Activated naive CD8-positive, alpha-beta T cell treated with anti-CD3 and anti-CD28 coated beads, Interleukin-2, amount 50 U/mL, for 24 hours (primary cell): ENCODE measurements around the gene BCAR3.

Experiments
- ATAC-seq: fragments of 150-1000 bp; cut with Tn5 transposase; one replicate; pipeline ENCODE4 v1.10.0; 2021
- DNase-seq: peaks from one replicate; pipeline ENCODE4 v3.0.0; 2021
- H3K27ac Mint-ChIP-seq: one replicate; pipeline ENCODE4 v1.8.0; 2021; ENCODE audit warnings: mild to moderate bottlenecking, mixed read lengths
- H3K27me3 Mint-ChIP-seq: one replicate; pipeline ENCODE4 v1.8.0; 2021; ENCODE audit warnings: mixed read lengths
- H3K36me3 Mint-ChIP-seq: one replicate; pipeline ENCODE4 v1.8.0; 2021; ENCODE audit warnings: low read depth, mixed read lengths
- H3K4me1 Mint-ChIP-seq: one replicate; pipeline ENCODE4 v1.8.0; 2021; ENCODE audit warnings: mixed read lengths
- H3K4me3 Mint-ChIP-seq: one replicate; pipeline ENCODE4 v1.8.0; 2021; ENCODE audit warnings: mild to moderate bottlenecking, moderate library complexity, mixed read lengths
- H3K9me3 Mint-ChIP-seq: one replicate; pipeline ENCODE4 v1.8.0; 2021; ENCODE audit warnings: mixed read lengths

BCAR3 gene

GRCh38 chr1:93531193-93531592 is 150.4 kb downstream of the BCAR3 start:
- H3K36me3 Mint-ChIP-seq = no peaks in the 10 kb centered on the region
- no peak overlapping the region for H3K4me3 Mint-ChIP-seq
- no peaks in the 10 kb centered on the region for H3K4me1 Mint-ChIP-seq

GRCh38 chr1:93528412-93528811 is 153.2 kb downstream of the BCAR3 start:
- DNase-seq (no peak), ATAC-seq (no peak)
- no peak overlapping the region for H3K27ac Mint-ChIP-seq
- no peaks in the 10 kb centered on the region for H3K9me3 Mint-ChIP-seq
- H3K4me1 Mint-ChIP-seq = no peaks in the 10 kb centered on the region
- H3K4me3 Mint-ChIP-seq = no peak overlapping the region
- H3K27me3 Mint-ChIP-seq = peaks cover 1% of the 10 kb centered on the region
- H3K36me3 Mint-ChIP-seq = no peaks in the 10 kb centered on the region

More at GRCh38 chr1:93531193-93531592, 150.4 kb downstream of the BCAR3 start:
- Mint-ChIP-seq H3K27ac (no peak overlapping the region), H3K27me3 (peaks cover 6% of the 10 kb centered on the region), H3K9me3 (no peaks in the 10 kb centered on the region)
- no peak for ATAC-seq
- DNase-seq = no peak

GRCh38 chr1:93526431-93526830 is 155.2 kb downstream of the BCAR3 start:
- DNase-seq (no peak), ATAC-seq (no peak)
- no peak overlapping the region for H3K27ac Mint-ChIP-seq
- H3K4me3 Mint-ChIP-seq = no peak overlapping the region
- no peaks in the 10 kb centered on the region for H3K27me3 Mint-ChIP-seq
- H3K9me3 Mint-ChIP-seq = no peaks in the 10 kb centered on the region
- no peaks in the 10 kb centered on the region for H3K36me3 Mint-ChIP-seq
- H3K4me1 Mint-ChIP-seq = no peaks in the 10 kb centered on the region

- no peaks in the 10 kb centered on the region for H3K4me1 Mint-ChIP-seq
Measured at GRCh38 chr1:93525431-93525830, 156.2 kb downstream of the BCAR3 start.

GRCh38 chr1:93522721-93523120 is 158.9 kb downstream of the BCAR3 start:
- H3K27ac Mint-ChIP-seq = no peak overlapping the region
- no peaks in the 10 kb centered on the region for H3K4me1 Mint-ChIP-seq
- no peak overlapping the region for H3K4me3 Mint-ChIP-seq
- no peak for ATAC-seq
- no peaks in the 10 kb centered on the region for H3K36me3 Mint-ChIP-seq
- H3K27me3 Mint-ChIP-seq = peaks cover 2% of the 10 kb centered on the region
- no peak for DNase-seq
- no peaks in the 10 kb centered on the region for H3K9me3 Mint-ChIP-seq

More at GRCh38 chr1:93525431-93525830, 156.2 kb downstream of the BCAR3 start:
- no peak for DNase-seq
- Mint-ChIP-seq H3K4me3 (no peak overlapping the region), H3K9me3 (no peaks in the 10 kb centered on the region), H3K27ac (no peak overlapping the region), H3K27me3 (no peaks in the 10 kb centered on the region), H3K36me3 (no peaks in the 10 kb centered on the region)
- no peak for ATAC-seq

GRCh38 chr1:93521618-93522017 is 160.0 kb downstream of the BCAR3 start:
- ATAC-seq (no peak), DNase-seq (no peak)
- H3K9me3 Mint-ChIP-seq = no peaks in the 10 kb centered on the region
- H3K4me1 Mint-ChIP-seq = no peaks in the 10 kb centered on the region
- no peak overlapping the region for H3K27ac Mint-ChIP-seq
- no peaks in the 10 kb centered on the region for H3K36me3 Mint-ChIP-seq
- H3K4me3 Mint-ChIP-seq = no peak overlapping the region
- peaks cover 2% of the 10 kb centered on the region for H3K27me3 Mint-ChIP-seq

GRCh38 chr1:93519199-93519829 is 162.3 kb downstream of the BCAR3 start:
- no peak for DNase-seq
- H3K9me3 Mint-ChIP-seq = no peaks in the 10 kb centered on the region

GRCh38 chr1:93518516-93518915 is 163.1 kb downstream of the BCAR3 start:
- DNase-seq = no peak
- ATAC-seq = no peak
- Mint-ChIP-seq H3K27me3 (peaks cover 2% of the 10 kb centered on the region), H3K27ac (no peak overlapping the region), H3K9me3 (no peaks in the 10 kb centered on the region), H3K36me3 (peaks cover 2% of the 10 kb centered on the region), H3K4me3 (no peak overlapping the region), H3K4me1 (no peaks in the 10 kb centered on the region)

More at GRCh38 chr1:93519199-93519829, 162.3 kb downstream of the BCAR3 start:
- ATAC-seq = no peak
- no peaks in the 10 kb centered on the region for H3K4me1 Mint-ChIP-seq
- H3K27ac Mint-ChIP-seq = no peak overlapping the region
- H3K4me3 Mint-ChIP-seq = no peak overlapping the region
- no peaks in the 10 kb centered on the region for H3K36me3 Mint-ChIP-seq
- H3K27me3 Mint-ChIP-seq = peaks cover 2% of the 10 kb centered on the region

- Mint-ChIP-seq H3K36me3 (peaks cover 2% of the 10 kb centered on the region), H3K27me3 (peaks cover 4% of the 10 kb centered on the region), H3K4me3 (no peak overlapping the region), H3K9me3 (no peaks in the 10 kb centered on the region), H3K27ac (no peak overlapping the region), H3K4me1 (no peaks in the 10 kb centered on the region)
- ATAC-seq (no peak), DNase-seq (peak; percentile 6)
Measured at GRCh38 chr1:93516164-93516563, 165.5 kb downstream of the BCAR3 start.
